A673 (cell line): ENCODE results near the gene PALD1.

Experiments used
- EZH2 ChIP-seq: fragments of 200-600 bp; sonication (generic); IDR thresholded peaks from 2 replicates; pipeline ENCODE4 v1.6.1; 2017; ENCODE audit warnings: borderline replicate concordance, low read depth, mild to moderate bottlenecking, mixed read lengths, antibody characterized with exemption, low read length; ENCODE audit not compliant: poor library complexity, severe bottlenecking
- TF ChIP-seq, protein P1 (sequence below): fragments of 300-800, 200-600 bp; sonication (generic); conservative IDR thresholded peaks from 2 replicates; pipeline ENCODE4 v1.5.1; 2017; ENCODE audit warnings: low read depth, mild to moderate bottlenecking, antibody characterized with exemption, low read length, moderate library complexity, mixed read lengths

DNA sequence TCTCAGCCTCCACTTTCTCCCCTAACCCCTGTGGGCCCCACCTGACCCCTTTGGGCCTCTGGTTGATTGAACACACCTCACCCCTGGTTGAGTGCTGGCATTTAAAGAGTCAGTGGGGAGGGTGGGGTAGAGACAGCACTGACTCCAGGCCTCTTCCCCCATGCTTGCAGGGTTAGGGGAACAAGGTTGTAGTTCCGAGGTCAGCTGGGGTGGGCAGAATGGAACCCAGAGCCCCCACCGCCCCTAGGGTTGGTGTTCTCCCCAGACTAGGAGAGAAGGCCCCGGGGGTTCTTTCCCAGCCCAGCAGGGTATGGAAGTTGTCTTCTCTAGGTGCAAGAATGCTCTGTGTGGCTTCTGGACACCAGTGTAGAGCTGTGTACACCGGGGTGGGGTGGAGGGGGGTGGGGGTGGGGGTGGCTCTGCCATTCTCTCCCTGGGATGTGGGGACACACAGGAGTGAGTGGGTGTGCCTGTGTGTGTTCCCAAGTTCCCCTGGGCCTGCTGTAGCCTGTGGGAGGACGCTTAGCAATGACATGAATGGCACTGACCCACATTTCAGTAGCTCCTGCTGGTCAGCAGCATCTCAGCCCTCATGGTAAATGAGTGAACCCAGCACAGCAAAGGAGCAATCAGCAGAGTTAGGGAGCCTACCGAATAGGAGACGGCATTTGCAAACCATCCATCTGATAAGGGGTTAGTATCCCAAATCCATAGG lies 90.4 kb downstream of the PALD1 start:
- TF ChIP-seq, protein P1, sequence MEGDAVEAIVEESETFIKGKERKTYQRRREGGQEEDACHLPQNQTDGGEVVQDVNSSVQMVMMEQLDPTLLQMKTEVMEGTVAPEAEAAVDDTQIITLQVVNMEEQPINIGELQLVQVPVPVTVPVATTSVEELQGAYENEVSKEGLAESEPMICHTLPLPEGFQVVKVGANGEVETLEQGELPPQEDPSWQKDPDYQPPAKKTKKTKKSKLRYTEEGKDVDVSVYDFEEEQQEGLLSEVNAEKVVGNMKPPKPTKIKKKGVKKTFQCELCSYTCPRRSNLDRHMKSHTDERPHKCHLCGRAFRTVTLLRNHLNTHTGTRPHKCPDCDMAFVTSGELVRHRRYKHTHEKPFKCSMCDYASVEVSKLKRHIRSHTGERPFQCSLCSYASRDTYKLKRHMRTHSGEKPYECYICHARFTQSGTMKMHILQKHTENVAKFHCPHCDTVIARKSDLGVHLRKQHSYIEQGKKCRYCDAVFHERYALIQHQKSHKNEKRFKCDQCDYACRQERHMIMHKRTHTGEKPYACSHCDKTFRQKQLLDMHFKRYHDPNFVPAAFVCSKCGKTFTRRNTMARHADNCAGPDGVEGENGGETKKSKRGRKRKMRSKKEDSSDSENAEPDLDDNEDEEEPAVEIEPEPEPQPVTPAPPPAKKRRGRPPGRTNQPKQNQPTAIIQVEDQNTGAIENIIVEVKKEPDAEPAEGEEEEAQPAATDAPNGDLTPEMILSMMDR, result no peak
- no peak for TF ChIP-seq EZH2
